Right ventricle myocardium inferior (tissue), 1 donor: ENCODE data around the gene MRPL44. TPM values are rescaled to one million over a fixed set of nuclear protein-coding genes. Genes with fewer than 3 reads are reported as not detected.
"Not testable (repeated sequence)": the region's sequence is repeated elsewhere in the genome, so short reads cannot be mapped to it uniquely, and the experiment has no call there.

Source experiments
- ATAC-seq: fragments of 200-7000 bp; cut with Tn5 transposase; one replicate; pipeline ENCODE4 v1.9.1; 2020; ENCODE audit warnings: mild to moderate bottlenecking, moderate library complexity
- DNase-seq: peaks from one replicate; pipeline ENCODE4 v3.0.0; 2021; ENCODE audit errors: missing footprints
- intact Hi-C: fragments of 100-400 bp; cut with DNase I; formaldehyde crosslinking; loops from one replicate; pipeline ENCODE4 v1.11.0; 2022
- total RNA-seq: library from RNA; stranded (reverse); fragmentation: NEBNext Ultra II Directional; extraction: Animal tissue kit (Norgen Biotek cat#: 25700); gene quantifications from one replicate; pipeline ENCODE4 v1.2.1, GENCODE V29; 2021
- donor health status: DM: no; HTN: yes; CAD: no; lungs with severe emphysema.

MRPL44 gene
- total RNA-seq, 1 donor from 2014 or later = 36.5 TPM

- intact Hi-C loops = no loop called here
- DNase-seq (no peak), ATAC-seq (no peak)
Observed at GRCh38 chr2:223932816-223933800, 24.2 kb upstream of the MRPL44 start.

DNA sequence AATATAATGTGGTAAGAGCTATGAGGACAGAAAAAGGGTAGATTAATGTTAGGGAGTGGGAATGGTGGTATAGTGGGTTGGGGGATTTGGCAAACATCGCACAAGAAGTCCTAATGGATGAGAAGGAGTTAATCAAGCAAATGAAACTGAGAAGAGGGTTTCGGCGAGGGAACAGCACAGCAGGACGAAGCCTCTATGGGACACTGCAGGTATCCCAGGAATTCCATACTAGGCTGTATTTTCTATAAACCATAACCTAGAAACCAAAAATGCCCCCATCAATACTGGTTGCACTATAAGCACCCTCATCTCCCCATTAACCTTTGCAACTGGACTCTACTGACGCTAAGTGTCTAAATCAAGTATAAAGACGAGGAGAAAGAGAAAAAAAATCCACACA lies 22.4 kb upstream of the MRPL44 start:
- DNase-seq = no peak
- no peak for ATAC-seq
- intact Hi-C loops = no loop called here

- ATAC-seq = no peak
- intact Hi-C loops = no loop called here
Observed at GRCh38 chr2:223935459-223936125, 21.7 kb upstream of the MRPL44 start.

DNA sequence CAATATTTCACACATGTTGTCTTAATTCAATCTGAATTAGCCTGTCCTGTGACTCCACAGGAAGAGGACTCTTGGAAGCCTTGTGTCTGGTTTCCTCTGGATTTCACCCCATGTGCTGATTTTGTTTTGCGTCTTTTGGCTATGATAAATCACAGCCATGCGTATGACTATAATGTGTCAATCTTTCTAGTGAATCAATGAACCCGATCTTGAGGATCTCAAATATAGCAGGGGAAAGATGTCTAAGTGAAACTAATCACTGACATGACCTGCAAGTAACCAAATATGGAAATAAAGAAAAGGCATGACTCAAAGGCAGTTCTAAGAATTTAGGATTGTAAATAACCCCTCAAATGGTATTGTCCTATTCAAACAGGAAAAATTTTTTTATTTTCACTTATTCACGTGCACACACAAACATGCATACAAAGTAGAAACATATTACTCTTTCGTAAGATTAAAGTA lies 20.4 kb upstream of the MRPL44 start:
- intact Hi-C loops = no loop called here
- ATAC-seq (no peak), DNase-seq (no peak)

More at GRCh38 chr2:223935459-223936125, 21.7 kb upstream of the MRPL44 start:
- DNase-seq = no peak

- intact Hi-C loops = no loop called here
- ATAC-seq (no peak), DNase-seq (no peak)
Observed at GRCh38 chr2:223937535-223937934, 19.7 kb upstream of the MRPL44 start.

DNA sequence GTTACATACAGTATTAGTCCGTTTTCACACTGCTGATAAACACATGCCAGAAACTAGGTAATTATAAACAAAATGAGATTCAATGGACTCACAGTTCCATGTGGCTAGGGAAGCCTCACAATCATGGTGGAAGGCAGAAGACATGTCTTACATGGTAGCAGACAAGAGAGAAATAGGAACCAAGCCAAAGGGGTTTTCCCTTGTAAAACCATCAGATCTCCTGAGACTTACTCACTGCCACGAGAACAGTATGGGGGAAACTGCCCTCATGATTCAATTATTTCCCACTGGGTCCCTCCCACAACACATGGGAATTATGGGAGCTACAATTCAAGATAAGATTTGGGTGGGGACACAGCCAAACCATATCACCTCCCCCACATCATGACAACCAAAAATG lies 17.8 kb upstream of the MRPL44 start:
- intact Hi-C loops, DNase-seq, ATAC-seq: not testable (repeated sequence)

- DNase-seq = no peak
- ATAC-seq = no peak
- intact Hi-C loops = no loop called here
Observed at GRCh38 chr2:223941579-223942277, 15.5 kb upstream of the MRPL44 start.

DNA sequence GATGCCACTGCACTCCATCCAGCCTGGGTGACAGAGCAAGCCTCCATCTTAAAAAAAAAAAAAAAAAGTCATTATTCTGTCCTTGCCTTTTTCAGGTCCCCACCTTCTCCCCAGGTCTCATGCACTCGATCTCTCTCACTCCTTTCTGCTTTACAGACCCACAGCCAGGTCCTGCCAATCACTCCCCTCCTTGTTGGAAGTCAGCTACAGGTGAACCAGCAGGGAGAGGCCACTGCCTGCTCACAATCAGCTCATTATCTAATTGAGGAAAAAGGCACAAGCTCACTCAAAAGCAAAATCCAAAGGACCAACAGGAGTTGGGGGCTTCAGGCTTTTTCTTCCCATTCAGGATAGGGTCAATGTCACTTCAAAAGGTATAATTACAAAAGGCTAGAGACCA lies 14.1 kb upstream of the MRPL44 start:
- DNase-seq = no peak
- intact Hi-C loops = no loop called here
- no peak for ATAC-seq

DNA sequence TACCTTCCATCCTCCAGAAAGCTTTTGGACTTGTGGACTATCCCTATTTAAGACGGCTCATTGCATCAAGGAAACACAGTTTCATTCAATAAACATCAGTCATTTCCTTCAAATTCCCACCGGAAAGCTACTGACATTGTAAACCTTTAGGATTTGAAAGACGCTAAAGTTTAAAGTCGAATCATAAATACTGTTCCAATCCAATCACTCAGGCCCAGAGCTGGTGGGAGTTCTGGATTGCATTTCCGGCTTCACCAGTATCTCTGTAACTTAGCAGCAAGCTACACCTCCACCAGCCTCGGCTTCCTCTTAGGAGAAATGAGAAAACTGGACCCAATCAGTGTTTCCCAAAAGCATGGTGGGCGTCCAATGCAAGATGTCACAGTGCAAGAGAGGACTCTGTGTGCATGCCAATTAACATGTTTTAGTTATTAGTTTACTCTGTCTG lies 13.7 kb upstream of the MRPL44 start:
- intact Hi-C loops = no loop called here
- ATAC-seq (no peak), DNase-seq (no peak)

DNA sequence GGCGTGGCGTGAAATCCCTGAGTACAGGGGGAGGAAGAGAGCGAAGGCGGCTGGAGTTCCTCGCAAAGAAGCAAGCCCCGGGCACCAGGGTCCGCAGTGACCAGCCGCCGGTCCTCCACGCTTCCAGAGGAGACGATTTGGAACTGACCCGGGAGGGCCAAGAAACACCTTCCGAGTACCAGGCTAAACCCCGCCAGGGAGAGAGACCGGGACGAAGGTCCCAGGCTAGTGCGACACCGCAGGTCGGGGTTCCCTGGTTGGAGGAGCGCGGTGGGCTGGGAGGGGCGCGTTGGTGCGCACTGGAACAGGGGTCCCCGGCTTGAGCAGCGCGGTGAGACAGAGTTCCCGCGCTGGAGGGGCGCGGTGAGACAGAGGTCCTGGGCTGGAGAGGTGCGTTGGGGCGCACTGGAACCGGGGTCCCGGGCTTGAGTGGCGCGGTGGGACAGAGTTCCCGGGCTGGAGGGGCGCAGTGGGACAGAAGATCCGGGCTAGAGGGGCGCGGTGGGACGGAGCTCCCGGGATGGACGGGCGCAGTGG lies 13.0 kb upstream of the MRPL44 start:
- peak; percentile 69 for ATAC-seq
- no peak for DNase-seq
- intact Hi-C loops = no loop called here

- DNase-seq (peak; percentile 94), ATAC-seq (peak; percentile 98)
- intact Hi-C loops = no loop called here
Observed at GRCh38 chr2:223944703-223945531, 12.3 kb upstream of the MRPL44 start, which contains the start of gene WDFY1. Gene WDFY1 (minus strand): TSS chr2:223945335. CDS start chr2:223945284, 51 bp downstream.

DNA sequence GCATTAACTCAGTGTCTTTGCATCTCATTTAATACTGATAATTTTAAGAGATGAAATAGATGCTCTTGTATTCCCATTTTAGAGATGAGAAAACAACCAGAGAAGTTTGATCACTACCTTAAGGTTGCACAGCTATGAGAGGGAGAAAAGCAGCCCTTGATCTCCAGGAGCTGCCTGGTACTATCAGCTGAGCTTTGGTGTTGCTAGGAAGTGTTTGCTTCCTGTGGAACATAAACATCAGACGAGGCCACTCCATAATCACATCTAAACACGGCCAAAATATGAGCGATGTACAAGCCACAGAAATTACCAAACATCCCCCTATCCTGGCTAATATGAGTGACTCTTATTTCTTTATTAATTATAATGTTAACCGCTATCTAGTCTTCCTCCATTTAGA lies 11.5 kb upstream of the MRPL44 start:
- DNase-seq (no peak), ATAC-seq (no peak)
- intact Hi-C loops = no loop called here

GRCh38 chr2:223947711-223948205 lies 9.5 kb upstream of the MRPL44 start:
- intact Hi-C loops = no loop called here
- DNase-seq (no peak), ATAC-seq (no peak)

DNA sequence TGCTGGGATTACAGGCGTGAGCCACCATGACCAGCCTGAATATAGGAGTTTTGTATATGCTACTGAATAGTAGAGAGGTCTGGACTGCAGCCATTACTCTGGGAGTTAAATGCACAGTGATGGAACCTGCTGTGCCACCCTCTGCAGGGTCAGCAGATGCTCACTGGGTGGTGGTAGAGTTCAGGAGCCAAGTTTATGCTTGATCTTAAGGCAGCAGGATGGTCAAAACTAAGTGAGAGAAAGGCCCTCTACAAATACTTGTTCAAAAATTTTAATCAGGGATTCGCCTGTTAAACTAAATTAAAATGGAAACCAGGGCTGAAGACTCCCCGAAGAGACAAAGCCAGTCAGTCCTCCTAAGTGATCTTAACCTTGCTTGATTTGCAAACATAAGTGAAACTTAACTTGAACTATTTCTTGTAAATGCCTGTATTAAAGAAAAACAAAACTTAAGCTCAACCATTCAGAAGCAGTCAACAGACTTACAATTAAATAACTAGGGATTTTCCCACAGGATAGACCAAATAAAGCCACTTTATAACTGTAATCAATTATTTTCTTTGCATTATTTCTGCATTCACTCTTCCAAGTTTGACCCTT lies 7.9 kb upstream of the MRPL44 start:
- ATAC-seq = no peak
- intact Hi-C loops = no loop called here
- DNase-seq = no peak

DNA sequence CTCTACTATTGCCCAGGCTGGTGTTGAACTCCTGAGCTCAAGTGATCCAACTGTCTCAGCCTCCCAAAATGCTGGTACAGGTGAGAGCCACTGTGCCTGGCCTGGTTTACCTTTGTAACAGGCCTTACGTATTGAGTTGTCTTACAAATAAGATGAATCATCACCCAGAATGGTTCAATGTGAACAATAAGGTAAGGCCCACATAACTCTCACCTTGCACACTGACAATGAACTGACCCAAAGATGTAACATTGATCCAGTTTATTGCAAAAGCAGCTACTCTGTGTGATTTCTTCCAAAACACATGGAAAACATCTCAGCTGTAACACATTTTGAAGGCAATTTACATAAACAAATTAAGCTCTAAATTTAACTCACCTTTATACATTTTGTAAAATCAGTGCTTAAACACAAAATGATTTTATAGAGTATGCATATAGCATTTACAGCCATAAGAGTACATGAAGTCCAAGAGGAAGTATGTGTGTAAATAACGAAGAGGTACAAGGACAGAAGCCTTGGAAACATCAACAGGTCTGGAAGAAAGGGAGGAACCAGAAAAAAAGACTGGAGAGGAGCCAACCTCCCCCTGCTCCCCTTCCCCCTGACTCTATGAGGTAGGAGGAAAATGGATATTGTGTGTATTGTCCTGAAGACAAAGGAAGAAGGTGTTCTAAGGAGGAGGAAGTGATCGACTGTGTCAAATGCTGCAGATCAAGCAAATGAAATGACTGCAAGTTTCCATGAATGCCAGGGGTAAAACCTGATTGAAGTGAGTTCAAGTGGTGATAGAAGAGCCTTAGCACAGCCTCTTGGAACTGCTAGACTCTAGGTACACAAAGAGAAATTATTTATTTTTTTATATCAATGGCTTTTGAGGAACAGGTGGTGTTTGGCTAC lies 6.6 kb upstream of the MRPL44 start:
- intact Hi-C loops = no loop called here

DNA sequence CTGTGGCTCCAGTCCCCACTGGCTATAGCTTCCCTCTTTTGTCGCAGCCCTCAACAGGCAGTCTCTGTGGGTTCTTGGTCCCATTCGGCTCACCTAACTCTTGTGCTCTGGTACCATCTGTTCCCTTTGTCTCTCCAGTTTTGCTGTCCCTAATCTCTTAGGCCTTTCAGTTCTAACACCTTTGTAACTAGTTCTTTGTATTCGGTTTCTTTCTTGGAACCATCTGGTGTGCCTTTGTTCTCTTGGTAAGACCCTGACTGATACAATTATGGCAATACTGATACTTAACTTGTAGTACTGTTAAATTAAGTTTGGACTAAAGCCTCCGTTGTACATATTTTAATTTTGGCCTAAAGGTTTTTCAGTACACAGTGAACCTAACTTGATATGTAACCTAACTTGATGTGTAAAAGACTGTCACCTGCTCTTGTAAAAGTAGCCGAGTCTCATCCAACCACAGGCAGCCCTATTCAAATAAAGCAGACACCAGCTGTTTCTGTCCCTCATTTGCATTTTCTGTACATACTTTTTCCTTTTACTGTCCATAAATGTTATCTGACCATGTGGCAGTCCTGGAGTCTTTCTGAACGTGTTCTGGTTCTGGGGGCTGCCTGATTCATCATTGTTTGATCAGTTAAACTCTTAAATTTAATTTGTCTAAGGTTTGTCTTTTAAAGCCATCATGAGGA lies 4.8 kb upstream of the MRPL44 start:
- ATAC-seq (no peak), DNase-seq (no peak)
- intact Hi-C loops = no loop called here

More for the DNA sequence above, 6.6 kb upstream of the MRPL44 start:
- DNase-seq (no peak), ATAC-seq (no peak)
